Fibroblast of villous mesenchyme (primary cell): Measurements from ENCODE around the gene WDR54. TPM values are rescaled to one million over a fixed set of nuclear protein-coding genes. Genes with fewer than 3 reads are reported as not detected.

Experiments
- DNase-seq: peaks from one replicate; pipeline ENCODE4 v3.0.0-alpha.2; 2010; ENCODE audit warnings: low read depth
- H3K4me3 ChIP-seq: 2 replicates; pipeline ENCODE4 v1.5.1; 2011; ENCODE audit warnings: low read depth, mild to moderate bottlenecking, low read length
- total RNA-seq: library from RNA; depleted of rRNA; stranded (reverse); fragments of >200 nt; gene quantifications from 2 replicates; pipeline ENCODE4 v1.2.3, GENCODE V29; 2012
- TF ChIP-seq, protein P1 (sequence below): IDR thresholded peaks from 2 replicates; pipeline ENCODE4 v1.5.1; 2012; ENCODE audit warnings: low read depth, mild to moderate bottlenecking, low read length; ENCODE audit not compliant: insufficient read depth

WDR54 gene
- total RNA-seq, 1 donor: 28.9 TPM

DNA sequence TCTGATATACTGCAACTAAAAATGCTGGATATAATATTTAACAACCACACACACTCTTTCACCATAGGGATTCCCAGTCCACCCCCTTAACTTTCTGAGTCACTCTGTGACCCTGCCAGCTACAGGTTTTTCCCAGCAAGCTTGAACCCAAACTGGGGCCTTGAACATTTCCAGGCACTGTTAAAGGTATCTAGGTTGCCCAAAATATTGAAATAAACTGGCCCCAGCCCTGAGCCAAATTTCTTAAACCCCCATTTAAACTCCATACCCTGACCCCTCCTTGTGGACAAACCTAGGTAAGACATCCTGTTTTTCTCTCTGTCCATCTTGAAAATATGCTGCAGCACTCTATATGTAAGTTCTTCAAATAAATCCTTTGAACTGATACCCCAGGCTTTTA, 21.7 kb upstream of the WDR54 start:
- peak; percentile 45 for DNase-seq

DNA sequence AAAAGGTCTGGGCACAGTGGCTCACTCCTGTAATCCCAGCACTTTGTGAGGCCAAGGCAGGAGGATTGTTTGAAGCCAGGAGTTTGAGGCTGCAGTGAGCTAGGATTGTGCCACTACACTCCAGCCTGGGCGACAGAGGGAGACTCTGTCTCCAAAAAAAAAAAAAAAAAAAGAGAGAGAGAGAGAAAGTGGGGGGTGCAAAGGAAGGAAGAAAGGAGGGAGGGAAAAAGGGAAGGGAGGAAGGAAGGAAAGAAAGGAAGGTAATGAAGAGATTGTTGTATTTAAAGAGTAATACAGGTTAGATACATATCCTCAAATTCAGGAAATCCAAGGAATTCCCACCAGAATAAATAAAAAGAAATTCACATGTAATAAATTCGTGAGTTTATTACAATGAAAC, 19.6 kb upstream of the WDR54 start:
- DNase-seq: no peak
- TF ChIP-seq, protein P1, sequence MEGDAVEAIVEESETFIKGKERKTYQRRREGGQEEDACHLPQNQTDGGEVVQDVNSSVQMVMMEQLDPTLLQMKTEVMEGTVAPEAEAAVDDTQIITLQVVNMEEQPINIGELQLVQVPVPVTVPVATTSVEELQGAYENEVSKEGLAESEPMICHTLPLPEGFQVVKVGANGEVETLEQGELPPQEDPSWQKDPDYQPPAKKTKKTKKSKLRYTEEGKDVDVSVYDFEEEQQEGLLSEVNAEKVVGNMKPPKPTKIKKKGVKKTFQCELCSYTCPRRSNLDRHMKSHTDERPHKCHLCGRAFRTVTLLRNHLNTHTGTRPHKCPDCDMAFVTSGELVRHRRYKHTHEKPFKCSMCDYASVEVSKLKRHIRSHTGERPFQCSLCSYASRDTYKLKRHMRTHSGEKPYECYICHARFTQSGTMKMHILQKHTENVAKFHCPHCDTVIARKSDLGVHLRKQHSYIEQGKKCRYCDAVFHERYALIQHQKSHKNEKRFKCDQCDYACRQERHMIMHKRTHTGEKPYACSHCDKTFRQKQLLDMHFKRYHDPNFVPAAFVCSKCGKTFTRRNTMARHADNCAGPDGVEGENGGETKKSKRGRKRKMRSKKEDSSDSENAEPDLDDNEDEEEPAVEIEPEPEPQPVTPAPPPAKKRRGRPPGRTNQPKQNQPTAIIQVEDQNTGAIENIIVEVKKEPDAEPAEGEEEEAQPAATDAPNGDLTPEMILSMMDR: no peak
- H3K4me3 ChIP-seq: no peak overlapping the region

More for the DNA sequence above, 21.7 kb upstream of the WDR54 start:
- TF ChIP-seq, protein P1: peak; percentile 75
- no peak overlapping the region for H3K4me3 ChIP-seq

DNA sequence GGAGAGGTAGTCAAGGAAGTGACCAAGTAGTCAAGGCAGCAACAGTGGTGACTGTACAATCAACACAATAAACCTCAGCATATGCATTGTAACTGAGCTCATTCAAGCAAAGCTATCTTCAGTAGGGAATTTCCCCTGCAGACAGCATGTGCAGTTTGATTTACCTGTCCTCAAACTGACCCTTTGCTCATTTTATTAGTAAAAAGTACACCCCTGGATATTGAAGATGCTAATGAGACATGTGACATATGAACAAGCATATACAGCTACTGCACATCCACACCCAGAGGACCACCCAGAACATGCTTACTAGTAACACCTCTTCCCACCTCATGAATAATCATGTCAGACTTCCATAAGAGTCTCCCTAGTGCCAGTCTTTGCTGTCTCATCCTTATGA, 15.5 kb upstream of the WDR54 start:
- no peak for DNase-seq
- TF ChIP-seq, protein P1: no peak
- no peak overlapping the region for H3K4me3 ChIP-seq

DNA sequence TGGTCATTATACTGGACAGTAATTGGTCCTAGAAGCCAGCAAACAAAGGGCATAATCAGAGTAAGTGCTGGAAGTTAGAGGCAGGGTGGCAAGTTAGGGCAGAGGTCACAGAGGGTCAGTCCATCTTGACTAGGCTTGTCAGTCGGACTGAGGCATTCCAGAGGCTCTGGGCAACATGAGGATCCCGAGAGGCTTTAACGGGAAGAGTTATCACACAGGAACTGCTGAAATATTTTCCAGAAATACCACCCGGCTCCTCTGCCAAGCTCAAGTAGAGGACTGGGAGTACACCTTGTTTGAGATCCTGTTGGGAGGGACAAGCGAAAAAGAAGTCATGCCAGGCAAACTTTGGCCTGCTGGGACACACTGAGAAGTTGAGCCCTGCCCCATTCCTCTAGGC, 13.8 kb upstream of the WDR54 start:
- no peak overlapping the region for H3K4me3 ChIP-seq
- TF ChIP-seq, protein P1: no peak
- no peak for DNase-seq

- DNase-seq: peak; percentile 42
- no peak overlapping the region for H3K4me3 ChIP-seq
- TF ChIP-seq, protein P1: no peak
These were observed 8.4 kb upstream of the WDR54 start for GRCh38 chr2:74413001-74413698.

DNA sequence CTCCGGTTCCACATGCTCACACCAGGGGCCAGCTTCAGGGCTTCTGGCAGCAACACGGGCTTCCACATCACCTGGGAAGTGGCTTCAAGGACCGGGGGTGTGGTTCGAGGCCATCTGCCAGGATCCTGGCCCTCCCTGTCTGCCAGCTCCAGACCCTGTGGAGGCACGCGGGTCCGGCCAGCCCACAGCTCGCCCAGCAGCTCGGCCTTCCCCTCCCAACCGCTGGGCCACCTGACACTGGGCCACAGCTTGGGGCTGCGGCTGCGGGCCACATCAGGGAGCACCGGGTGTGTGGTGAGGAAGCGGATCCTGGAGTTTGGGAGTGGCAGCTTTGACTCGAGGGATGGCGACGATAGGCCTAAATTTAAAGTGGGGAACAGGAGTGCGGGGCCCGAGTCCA, 7.1 kb upstream of the WDR54 start:
- DNase-seq: no peak
- H3K4me3 ChIP-seq: peak overlapping the region; percentile 56
- TF ChIP-seq, protein P1: no peak
